ENCODE measurements around the gene RIPPLY3. TPM values are rescaled to one million over a fixed set of nuclear protein-coding genes. Genes with fewer than 3 reads are reported as not detected.

RIPPLY3 gene, protein sequence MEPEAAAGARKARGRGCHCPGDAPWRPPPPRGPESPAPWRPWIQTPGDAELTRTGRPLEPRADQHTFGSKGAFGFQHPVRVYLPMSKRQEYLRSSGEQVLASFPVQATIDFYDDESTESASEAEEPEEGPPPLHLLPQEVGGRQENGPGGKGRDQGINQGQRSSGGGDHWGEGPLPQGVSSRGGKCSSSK
- 0.24 TPM for polyA plus RNA-seq (2013, experiment 1 of 2; ENCODE audit: insufficient read length)
- polyA plus RNA-seq (2013, experiment 2 of 2; ENCODE audit: insufficient read length): 0.22 TPM

DNA sequence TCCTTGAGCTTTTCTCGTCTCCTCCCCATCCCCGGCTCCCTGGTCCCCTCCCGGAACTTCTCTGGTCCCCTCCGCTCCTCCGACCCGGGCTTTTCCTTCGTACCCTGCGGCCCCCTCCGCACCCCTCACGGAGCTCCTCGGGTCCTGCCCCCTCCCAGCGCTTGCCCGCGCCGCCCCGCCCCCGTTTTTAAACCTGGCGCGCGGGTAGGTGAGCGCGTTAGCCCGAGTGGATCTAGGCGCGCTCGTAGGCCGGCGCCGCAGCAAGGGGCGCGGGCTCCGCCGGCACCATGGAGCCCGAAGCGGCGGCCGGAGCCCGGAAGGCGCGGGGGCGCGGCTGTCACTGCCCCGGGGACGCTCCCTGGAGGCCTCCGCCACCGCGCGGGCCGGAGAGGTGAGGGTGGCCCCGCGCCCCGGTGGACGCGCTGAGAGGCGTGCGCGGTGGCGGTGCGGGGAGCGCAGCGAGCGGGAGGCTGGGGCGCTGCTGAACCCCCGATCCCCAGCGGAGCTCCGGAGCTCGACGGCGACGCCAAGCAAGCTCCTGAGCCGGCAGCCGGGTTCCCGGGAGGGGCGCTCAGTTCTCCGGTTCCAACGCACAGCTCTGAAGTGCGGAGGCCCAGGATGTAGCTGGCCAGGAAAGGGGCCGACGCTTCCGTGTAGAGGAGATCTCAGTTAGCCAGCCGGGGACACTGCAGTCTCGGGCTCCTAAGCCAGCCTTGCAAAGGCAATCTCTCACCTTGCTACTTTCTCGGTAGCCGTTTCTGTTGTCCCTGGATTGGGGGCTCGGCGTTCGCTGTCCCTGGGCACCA is at the start of gene RIPPLY3:
RIPPLY3 (plus strand) TSS at position 217 of the 806 bp plus-strand sequence; CDS start at position 288, 71 bp downstream.
- peak; percentile 19 for DNase-seq

DNA sequence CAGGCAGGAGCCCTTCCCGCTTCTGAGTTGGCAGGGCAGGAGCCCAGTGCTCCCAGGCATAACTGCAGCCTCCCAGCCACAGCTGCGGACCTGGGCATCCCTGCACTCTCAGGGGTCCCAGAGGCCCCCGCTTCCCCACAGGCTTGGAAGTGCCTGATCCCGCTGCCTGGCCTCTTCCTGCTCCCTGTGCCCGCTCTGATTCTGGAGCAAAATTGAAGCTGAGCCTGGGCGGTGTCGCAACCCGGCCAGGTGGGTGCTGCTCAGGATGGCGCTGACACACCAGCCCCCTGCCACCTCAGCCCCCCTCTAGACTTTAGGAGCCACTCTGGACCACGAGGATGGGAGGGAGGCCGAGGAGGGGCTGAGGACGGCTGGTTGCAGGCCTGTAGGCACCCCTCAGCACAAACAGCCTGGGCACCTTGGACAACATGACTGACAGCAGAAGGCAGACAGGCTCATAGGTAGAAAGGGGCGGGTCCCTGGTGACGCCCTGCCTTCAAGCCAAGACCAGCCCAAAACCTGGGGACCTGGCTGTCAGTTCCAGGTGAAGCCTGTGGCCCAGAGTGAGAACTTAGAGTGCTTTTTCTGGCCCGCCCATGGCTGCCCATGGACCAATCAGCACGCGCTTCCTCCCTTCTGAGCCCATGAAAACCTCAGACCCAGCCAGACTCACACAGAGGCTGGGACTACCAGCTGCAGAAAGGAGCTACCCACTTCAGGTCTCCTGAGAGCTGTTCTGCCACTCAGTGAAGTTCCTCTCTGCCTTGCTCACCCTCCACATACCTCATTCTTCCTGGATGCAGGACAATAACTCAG is 47.3 kb upstream of the RIPPLY3 start:
- no peak for DNase-seq

DNA sequence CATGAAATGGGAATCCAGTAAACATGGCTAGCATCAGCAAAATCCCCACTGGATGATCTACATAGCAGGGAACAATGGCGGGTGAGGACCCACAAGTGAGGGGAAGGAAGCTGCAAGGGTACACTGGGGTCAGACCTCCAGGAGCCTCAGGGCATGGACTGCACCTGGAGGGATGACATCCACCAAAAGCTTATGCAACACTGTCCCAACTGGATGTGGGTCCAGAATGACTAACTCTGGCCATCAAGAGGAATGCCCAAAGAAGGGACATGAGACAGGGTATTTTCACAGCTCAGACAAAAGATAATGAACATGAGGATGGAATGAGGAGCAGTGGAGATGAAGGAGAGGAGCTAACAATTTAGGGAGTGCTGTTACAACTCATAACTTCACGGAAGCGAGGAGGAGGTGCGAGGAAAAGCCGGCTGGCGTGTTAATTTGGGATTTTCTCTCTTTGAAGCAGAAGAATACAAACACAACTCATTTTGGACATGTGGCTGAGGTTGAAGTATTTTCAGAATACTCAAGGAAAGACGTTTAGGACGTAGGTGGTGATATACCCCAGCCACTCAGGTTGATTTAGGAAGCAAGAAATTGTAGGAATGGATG is 45.7 kb upstream of the RIPPLY3 start:
- DNase-seq: no peak

DNA sequence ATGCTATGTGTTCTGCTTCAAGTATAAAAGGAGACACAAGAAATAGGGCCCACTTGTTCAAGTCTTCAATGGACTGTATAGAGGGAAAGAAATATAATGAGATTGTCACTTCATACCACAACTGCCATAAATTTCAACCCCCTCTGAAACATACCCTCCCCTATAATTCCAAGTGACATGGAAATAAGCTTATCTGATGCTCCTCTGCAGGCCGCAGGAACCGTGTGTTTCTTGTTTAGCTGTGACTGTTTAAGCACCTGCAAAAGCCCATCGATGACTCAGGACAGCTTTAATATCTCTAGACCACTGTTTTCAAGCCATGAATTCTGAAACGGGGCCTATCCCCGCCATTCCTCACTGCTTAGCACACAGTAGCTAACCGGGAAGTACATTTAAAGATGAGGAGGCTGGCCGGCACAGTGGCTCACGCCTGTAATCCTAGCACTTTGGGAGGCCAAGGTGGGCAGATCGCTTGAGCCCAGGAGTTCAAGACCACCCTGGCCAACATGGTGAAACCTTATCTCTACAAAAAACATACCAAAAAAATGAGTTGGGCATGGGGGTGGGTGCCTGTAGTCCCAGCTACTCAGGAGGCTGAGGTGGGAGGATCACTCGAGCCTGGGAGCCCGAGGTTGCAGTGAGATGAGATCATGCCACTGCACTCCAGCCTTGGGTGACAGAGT is 44.3 kb upstream of the RIPPLY3 start:
- DNase-seq: no peak

DNA sequence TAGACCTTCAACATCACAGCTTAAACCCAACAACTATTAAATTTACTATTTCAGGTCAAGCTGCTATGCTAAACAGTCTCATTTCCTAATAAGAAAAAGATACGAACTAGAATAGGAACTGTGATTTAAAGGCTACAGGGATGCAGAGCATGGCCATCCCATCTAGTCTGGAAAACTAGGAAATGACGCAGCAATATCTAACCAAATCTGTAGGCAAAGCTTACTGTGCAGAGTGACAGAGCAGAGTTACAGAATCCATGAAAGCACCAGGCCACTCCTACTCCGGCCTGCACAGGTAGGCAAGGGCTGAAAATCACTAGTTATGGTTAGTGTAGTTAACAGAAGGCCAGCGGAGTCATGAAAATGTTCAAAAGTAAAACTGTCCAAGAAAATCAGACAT is 42.1 kb upstream of the RIPPLY3 start:
- no peak for DNase-seq

DNA sequence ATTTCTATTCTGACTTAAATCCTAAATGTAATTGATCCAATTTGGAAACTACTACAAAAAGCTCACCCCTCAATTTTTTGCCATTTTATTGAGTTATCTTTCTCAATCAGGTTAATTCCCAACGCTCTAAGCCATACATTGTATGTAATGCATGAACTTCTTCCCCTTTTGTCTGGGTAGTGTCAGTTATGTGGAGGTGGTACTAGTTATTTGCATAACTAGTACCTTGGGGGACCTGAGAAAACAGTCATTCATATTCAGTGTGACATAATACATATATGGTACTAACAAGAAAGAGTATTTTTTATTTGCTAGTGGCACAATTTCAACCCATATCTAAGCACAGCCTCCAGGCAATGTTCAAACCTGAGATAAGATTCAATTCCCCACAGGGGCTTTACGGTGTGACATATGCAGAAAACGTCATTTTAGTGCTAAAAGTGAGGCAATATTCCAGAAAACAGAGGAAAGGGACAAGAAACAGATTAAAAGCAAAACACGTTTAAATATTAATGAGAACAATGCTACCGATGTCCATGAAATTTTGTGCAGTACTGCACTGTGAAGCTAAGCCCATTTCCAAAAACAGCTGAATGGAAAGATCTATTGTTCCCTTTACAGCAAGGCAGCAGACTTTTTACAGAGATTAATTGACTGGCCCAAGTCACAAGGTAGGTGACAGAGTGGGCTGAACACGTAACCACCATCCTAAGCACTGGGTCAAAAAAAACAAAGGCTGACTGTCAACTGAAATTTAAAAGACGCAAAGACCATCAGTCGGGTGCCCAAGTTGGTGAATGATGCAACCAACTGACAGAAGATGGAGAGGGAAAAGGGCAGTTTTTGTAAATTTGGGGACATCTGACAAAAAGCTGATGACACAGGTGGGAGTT is 41.4 kb upstream of the RIPPLY3 start:
- DNase-seq: no peak

DNA sequence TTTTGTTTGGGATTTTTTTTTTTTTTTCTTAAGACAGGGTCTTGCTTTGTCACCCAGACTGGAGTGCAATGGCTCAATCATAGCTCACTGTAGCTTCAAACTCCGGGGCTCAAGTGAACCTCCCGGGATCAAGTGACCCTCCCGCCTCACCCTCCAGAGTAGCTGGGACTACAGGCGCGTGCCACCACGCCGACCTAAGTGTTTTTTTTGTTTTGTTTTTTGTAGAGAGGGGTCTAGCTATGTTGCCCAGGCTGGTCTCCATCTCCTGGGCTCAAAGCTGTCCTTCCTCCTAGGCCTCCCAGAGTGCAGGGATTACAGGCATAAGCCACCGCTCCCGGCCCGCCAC is 40.8 kb upstream of the RIPPLY3 start:
- DNase-seq: no peak

DNA sequence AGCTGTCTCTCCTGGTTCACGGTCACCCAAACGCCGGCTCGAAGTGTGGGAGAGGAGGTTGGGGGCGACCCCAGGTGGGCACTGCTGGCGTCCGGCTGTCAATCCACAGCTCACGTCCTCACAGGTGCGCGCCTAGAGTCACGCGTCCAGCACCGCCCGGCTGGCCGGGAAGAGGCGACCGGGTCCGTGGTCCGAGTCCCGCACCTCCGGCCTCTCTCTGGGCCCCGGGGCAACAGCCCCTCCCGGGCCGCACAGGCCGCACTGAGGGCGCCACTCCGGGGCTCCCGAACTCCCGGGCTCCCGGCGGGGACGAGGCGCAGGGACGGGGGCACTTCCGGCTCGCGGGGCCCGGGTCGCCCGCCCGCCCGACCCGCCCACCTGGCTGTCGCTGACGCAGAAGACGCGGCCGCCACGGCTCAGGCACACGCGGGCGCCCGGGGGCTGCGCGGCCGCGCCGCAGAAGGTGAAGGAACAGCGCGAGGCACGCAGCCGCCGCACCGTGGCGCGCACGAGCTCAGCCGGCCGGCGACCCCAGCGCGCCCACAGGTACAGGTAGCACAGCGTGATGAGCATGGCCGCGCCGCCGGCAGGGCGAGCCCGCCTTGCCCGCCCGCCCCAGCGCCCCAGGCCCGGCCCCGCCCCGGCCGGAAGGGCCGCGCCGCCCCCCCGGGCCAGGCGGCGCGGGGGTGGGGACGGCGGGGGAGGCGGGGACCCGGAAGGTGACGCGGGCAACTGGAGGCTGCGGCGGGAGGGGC is 40.3 kb upstream of the RIPPLY3 start, which contains the start of gene HLCS:
HLCS (minus strand) TSS at position 604 of the 755 bp plus-strand sequence; CDS start at position 573, 31 bp downstream.
- DNase-seq: peak; percentile 75

DNA sequence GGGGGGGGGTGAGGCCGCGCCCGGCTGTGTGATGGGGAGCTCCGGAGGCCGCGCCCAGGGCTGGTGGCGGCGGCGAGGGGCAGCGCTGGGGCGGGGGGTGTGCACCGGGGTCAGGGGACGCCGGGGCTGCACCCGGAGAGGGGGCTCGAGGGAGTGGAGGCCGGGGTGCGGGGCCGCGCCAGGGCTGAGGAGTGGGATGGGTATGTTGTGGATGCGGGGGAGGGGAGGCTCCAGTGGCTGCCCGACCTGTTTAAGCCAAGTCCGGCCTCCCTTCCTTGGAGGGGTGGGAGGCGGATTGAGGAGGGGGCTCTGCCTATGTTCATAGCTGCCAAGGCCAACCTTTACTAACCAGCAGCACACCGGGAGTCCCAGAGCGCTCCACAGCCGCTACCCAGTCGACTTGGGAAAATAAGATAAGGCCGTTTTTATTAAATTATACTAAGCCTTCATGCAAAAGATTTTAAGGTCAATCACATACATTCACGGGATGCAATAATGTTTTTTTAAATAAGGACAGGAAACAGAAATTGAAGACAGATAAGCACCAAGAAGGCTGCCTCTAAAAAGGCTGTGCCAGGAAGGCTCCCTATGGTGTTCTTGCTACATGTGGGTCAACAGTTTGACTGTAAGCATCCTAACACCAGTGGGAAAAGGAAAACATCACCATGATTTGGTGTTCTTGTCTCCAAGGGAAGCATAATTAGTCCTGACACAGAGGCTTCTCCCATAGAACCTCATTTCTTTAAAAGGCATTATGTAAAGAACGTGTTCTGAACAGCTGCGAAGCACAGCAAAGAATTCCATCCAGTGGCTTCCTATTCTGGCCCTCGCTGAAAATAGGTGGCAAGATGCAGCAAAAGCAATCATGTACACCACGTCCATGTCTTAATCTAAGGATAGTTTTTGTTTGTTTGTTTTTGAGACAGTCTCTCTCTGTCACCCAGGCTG is 39.4 kb upstream of the RIPPLY3 start:
- DNase-seq: no peak

DNA sequence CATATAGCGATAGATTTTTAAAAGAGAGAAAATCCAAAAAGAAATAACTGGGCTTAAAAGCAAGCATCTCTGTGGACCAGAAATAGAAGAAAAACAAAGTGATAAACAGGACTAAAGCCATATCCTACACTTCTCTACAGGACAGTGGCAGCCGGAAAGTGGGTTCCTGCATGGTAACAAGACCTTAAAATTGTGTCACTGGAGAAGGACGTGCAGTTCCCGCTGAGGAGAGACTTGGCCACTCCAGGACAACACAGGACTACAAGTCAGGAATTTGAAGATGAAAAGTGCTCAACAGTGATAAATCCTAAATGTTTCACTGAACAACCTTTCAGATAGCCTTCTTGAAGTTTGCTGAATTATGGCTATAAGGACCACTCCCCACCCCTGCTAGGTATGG is 38.1 kb upstream of the RIPPLY3 start:
- no peak for DNase-seq

DNA sequence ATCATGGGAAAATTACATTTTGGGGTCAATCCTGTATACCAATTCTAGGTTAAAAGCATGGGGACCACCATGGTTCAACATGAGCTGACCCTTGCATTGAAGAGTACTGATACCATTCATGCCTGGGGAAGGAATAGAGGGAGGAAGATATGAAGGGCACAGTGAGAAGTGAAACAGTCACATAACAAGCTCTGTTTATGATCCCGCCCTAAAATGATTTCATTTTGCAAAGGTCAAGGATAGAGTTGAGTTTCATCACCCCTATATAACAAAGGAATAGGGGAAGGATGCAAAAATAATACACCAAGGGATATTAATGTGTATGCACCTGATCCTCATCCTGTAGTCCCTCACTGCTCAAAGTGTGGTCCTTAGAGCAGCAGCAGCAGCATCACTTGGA is 37.5 kb upstream of the RIPPLY3 start:
- DNase-seq: no peak

DNA sequence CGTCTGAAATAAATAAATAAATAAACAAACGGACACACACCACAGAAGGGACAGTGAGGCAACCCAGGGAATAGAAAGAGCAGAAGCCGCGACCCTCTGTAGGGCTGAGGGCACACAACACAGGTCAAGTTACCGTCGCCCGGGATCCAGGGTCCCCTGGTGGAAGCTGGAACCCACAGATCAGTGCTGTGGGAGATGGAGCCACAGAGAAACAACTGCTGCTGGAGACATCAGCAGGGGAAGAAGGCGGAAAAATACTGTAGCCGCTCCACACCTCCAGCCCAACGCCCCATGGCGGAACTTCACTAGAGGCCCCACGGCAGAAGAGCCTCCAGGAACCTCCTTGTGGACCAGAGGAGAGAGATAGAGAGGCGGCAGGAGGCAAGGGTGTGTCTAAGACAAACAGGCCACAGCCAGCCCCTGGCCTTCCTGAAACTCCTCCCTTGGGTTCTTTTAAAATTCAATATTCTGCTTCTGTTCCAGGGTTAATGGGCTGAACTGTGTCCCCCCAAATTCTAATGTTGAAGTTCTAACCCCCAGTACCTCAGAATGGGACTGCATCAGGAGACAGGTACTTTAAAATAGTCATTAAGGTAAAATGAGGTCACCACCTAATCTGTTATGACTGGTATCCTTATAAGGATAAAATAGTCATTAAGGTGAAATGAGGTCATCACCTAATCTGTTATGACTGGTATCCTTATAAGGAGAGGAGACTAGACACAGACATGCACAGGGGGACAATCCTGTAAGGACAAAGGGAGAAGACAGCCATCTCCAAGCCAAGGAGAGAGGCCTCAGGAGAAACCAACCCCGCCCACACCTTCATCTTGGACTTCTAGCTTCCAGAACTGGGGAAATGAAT is 32.3 kb upstream of the RIPPLY3 start:
- DNase-seq: no peak

DNA sequence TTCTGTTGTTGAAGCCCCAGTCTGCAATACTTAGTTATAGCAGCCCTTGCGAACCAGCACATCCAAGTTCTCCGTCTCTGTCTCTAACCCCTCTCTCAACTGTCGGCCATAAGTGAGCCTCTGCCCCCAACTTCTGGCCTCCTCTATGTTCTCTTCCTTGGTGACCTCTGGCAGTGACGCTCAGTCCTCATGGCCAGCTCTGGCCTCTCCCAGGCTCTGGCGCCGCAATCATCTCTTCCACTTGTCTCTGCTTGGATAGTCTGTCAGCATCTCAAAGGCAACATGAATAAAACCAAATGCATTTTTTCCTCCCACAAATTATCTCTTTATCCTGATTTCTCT is 31.7 kb upstream of the RIPPLY3 start:
- no peak for DNase-seq

DNA sequence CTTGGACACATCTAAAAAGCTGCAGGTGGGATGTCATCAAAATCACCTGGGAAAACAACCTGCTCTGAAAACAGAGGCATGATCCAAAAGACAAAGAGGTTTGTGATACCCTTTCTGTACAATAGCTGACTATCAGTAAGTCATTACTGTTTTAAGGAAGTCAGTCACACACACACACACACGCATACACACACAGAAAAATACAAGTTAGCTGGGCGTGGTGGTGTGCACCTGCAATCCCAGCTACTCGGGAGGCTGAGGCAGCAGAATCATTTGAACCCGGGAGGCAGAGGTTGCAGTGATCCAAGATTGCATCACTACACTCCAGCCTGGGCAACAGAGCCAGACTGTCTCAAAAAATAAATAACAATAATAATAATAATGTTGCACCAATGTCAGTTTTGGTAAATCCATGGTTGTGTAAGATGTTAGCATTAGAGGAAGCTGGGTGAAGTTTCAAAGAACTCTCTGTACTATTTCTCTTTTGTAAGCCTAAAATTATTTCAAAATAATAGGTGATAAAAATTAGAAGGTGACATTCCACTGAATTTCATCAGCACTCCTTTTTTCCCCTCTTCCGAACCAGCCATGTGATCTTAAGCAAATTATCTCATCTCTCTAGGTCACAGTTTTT is 30.2 kb upstream of the RIPPLY3 start:
- no peak for DNase-seq

DNA sequence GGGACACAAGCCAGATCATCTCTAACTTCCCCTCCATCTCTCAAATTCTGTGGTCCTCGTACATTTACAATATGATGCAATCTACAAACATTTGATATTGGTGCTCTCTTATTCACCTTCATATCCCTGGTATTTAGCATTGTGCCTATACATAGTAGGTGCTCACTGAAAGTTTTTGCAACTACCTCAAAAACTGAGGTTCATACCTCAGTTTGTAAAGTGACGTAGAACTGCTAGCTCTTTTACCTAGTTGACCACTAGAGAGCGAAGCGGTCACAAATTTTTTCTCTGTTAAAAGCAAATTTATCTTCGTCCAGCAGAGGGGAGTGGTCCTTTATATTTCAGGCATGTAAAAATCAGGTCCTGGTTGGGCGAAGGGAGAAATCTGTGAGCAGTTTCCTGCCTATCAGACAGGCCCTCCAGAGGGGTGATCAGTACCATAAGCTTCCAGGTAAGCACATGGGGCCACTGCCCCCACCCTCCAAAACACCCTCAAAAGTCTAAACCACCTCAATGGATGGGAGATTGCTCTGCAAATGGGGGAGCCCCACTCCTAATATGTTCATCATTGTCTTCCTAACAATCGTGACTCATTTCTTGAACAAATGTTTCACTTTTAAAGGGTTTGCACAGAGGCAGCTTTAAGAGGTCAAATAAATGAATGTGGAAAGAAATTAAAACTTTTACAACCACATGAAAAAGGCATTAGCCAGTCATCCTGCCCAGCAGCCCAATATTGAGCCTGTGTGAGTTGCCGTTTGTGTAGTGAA is 29.4 kb upstream of the RIPPLY3 start:
- DNase-seq: peak; percentile 81

DNA sequence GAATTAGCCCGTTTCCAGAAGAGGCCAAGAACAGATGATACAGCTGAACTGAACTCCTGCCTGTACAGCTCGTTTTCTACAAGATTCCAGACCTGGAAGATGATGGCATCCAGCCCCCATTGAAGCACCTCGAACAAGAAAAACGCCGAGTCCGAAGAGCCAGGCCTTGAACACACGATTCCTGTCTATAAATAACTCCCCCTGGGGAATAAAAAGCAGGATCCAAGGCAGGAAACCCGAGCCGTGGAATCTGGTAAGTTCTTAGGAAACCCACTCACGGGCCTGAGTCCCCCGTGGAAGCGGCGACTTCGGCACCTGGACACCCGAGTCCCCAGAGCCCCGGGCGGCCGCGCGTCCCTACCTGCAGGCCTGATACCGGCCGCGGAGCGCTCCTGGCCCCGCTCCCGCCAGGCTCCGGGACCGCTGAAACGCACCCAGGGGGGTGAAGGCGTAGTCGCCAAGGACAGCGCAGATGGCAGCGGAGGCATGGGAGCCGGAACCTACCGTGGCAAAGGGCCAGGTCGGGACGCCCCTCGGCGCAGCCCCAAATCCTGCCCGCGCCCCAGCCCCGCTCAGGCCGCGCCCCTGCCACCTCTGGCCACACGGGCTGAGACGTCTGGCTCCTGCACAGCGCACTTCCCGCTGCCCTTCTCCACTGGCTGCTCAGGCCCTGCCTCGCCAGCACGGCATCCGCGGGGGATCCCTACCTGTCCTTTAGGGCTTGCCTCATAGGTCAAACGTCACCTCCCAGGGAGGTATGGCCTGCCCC is 26.0 kb upstream of the RIPPLY3 start:
- no peak for DNase-seq

All from fibroblast of skin of abdomen (primary cell).